PC-9 (cell line): ENCODE data around the gene IQCH. TPM values are rescaled to one million over a fixed set of nuclear protein-coding genes. Genes with fewer than 3 reads are reported as not detected.

ENCODE experiments used
- BruUV-seq: library from RNA; stranded (reverse); fragments of 400-500 nt; replicated peaks from 2 replicates; lab custom pipeline; 2021; lab: Mats Ljungman, UMichigan
- CTCF ChIA-PET: fragments of 300-600 bp; sonication (Branson Sonifier 250); formaldehyde crosslinking; loops from one replicate; lab custom pipeline; 2022; ENCODE audit warnings: antibody characterized with exemption; lab: Charles Lee
- POLR2A ChIA-PET: fragments of 300-600 bp; sonication (Branson Sonifier 250); formaldehyde crosslinking; loops from one replicate; lab custom pipeline; 2022; ENCODE audit warnings: antibody characterized with exemption; ENCODE audit not compliant: unreplicated experiment; lab: Charles Lee
- DNase-seq, 2 experiments: peaks; one replicate each; pipeline versions ENCODE4 v3.0.0 to v3.0.0-alpha.2; 2015 to 2022; ENCODE audit warnings: mixed read lengths in 1 of 2
- H2AFZ ChIP-seq: fragments of 200-600 bp; sonication (generic); 2 replicates; pipeline ENCODE4 v1.8.1; 2017; ENCODE audit warnings: antibody characterized with exemption
- H3F3A ChIP-seq: fragments of 200-600 bp; sonication (generic); 2 replicates; pipeline ENCODE4 v1.8.1; 2017; ENCODE audit warnings: antibody characterized with exemption, mild to moderate bottlenecking, low read depth; ENCODE audit not compliant: insufficient read depth
- H3K27ac ChIP-seq: fragments of 200-600 bp; sonication (generic); 2 replicates; pipeline ENCODE4 v1.6.1; 2016; ENCODE audit warnings: mixed run types
- H3K27me3 ChIP-seq: fragments of 200-600 bp; sonication (generic); 2 replicates; pipeline ENCODE4 v1.6.1; 2016; ENCODE audit warnings: low read depth, mixed run types; ENCODE audit not compliant: insufficient read depth
- H3K36me3 ChIP-seq: fragments of 200-600 bp; sonication (generic); 2 replicates; pipeline ENCODE4 v1.6.1; 2016; ENCODE audit warnings: low read depth, mixed run types
- H3K4me1 ChIP-seq: fragments of 200-600 bp; sonication (generic); replicated peaks from 2 replicates; pipeline ENCODE4 v1.6.1; 2016; ENCODE audit warnings: mixed run types; ENCODE audit not compliant: insufficient read depth
- H3K4me2 ChIP-seq: fragments of 200-600 bp; sonication (generic); 2 replicates; pipeline ENCODE4 v1.6.1; 2017; ENCODE audit warnings: mixed run types
- H3K4me3 ChIP-seq: fragments of 200-600 bp; sonication (generic); 2 replicates; pipeline ENCODE4 v1.6.1; 2016; ENCODE audit warnings: mixed run types
- H3K79me2 ChIP-seq: fragments of 200-600 bp; sonication (generic); 2 replicates; pipeline ENCODE4 v1.6.1; 2017; ENCODE audit warnings: low read depth, mixed run types
- H3K9me2 ChIP-seq: fragments of 200-600 bp; sonication (generic); 2 replicates; pipeline ENCODE4 v1.8.1; 2017; ENCODE audit warnings: mild to moderate bottlenecking; ENCODE audit not compliant: insufficient read depth
- H3K9me3 ChIP-seq: fragments of 200-600 bp; sonication (generic); 2 replicates; pipeline ENCODE4 v1.8.1; 2016; ENCODE audit warnings: low read depth; ENCODE audit not compliant: insufficient read depth
- H4K20me1 ChIP-seq: fragments of 200-600 bp; sonication (generic); 2 replicates; pipeline ENCODE4 v1.8.1; 2017; ENCODE audit not compliant: insufficient read depth
- CTCF ChIP-seq: fragments of 200-600 bp; sonication (generic); conservative IDR thresholded peaks from 2 replicates; pipeline ENCODE4 v1.6.1; 2017; ENCODE audit warnings: mixed run types, antibody characterized with exemption, mild to moderate bottlenecking, moderate library complexity
- EZH2 ChIP-seq: fragments of 200-600 bp; sonication (generic); IDR thresholded peaks from 2 replicates; pipeline ENCODE4 v1.8.0; 2017; ENCODE audit warnings: antibody characterized with exemption, low read depth
- intact Hi-C: fragments of 100-400 bp; cut with micrococcal nuclease; formaldehyde crosslinking; loops from one replicate; pipeline ENCODE4 v1.10.0; 2022; ENCODE audit not compliant: unreplicated experiment
- total RNA-seq: library from RNA; stranded (reverse); gene quantifications from 2 replicates; pipeline ENCODE4 v1.2.3, GENCODE V29; 2021

IQCH gene
- total RNA-seq, 1 experiment from 2014 or later = 7.5 TPM

- Histone ChIP-seq H3K9me2 (no peaks in the 10 kb centered on the region), H3K79me2 (no peaks in the 10 kb centered on the region), H3F3A (no peaks in the 10 kb centered on the region), H3K4me3 (no peak overlapping the region), H3K4me1 (no peaks in the 10 kb centered on the region), H3K27me3 (no peaks in the 10 kb centered on the region), H4K20me1 (no peaks in the 10 kb centered on the region), H3K4me2 (no peak overlapping the region), H3K36me3 (no peaks in the 10 kb centered on the region), H3K27ac (no peak overlapping the region), H2AFZ (no peak overlapping the region), H3K9me3 (no peaks in the 10 kb centered on the region)
- BruUV-seq = no TSS peak
- TF ChIP-seq CTCF (no peak), EZH2 (no peak)
- POLR2A ChIA-PET = no interaction called here
- CTCF ChIA-PET = no interaction called here
- intact Hi-C loops = no loop called here
- no peak for DNase-seq
Measured at GRCh38 chr15:67495585-67495984, 241.0 kb downstream of the IQCH start.

- no peak for DNase-seq
Measured at GRCh38 chr15:67501177-67501835, 246.7 kb downstream of the IQCH start.

GRCh38 chr15:67501836-67502461 is 247.4 kb downstream of the IQCH start:
- no peak overlapping the region for H2AFZ ChIP-seq
- no peaks in the 10 kb centered on the region for H3K9me3 ChIP-seq
- no peak overlapping the region for H3K27ac ChIP-seq
- ChIA-PET CTCF (interaction anchor here (0.6 kb wide), 1 partner anchor 328 kb away, joined by 3 read pairs; no protein-coding TSS in a partner anchor), POLR2A (no interaction called here)
- H3K4me2 ChIP-seq = no peak overlapping the region
- DNase-seq = no peak
- no peaks in the 10 kb centered on the region for H3K4me1 ChIP-seq
- TF ChIP-seq CTCF = no peak
- no peak for TF ChIP-seq EZH2
- H3K79me2 ChIP-seq = no peaks in the 10 kb centered on the region
- intact Hi-C loops = no loop called here
- H3K4me3 ChIP-seq = no peak overlapping the region
- BruUV-seq = no TSS peak
- H3K27me3 ChIP-seq = no peaks in the 10 kb centered on the region
- H3K9me2 ChIP-seq = no peaks in the 10 kb centered on the region
- H3K36me3 ChIP-seq = no peaks in the 10 kb centered on the region
- H3F3A ChIP-seq = no peaks in the 10 kb centered on the region
- no peaks in the 10 kb centered on the region for H4K20me1 ChIP-seq

More at GRCh38 chr15:67501177-67501835, 246.7 kb downstream of the IQCH start:
- Histone ChIP-seq H3K4me3 (no peak overlapping the region), H3K9me3 (no peaks in the 10 kb centered on the region), H3K79me2 (no peaks in the 10 kb centered on the region), H3K36me3 (no peaks in the 10 kb centered on the region), H3K9me2 (no peaks in the 10 kb centered on the region), H3K27me3 (no peaks in the 10 kb centered on the region), H2AFZ (no peak overlapping the region), H3K4me1 (no peaks in the 10 kb centered on the region), H3K4me2 (no peak overlapping the region), H3F3A (no peaks in the 10 kb centered on the region), H4K20me1 (no peaks in the 10 kb centered on the region), H3K27ac (no peak overlapping the region)
- BruUV-seq = no TSS peak
- no peak for TF ChIP-seq CTCF
- TF ChIP-seq EZH2 = no peak
- intact Hi-C loops = no loop called here
- ChIA-PET POLR2A (no interaction called here), CTCF (no interaction called here)
